ENCODE measurements around the gene OGFRL1.

DNA sequence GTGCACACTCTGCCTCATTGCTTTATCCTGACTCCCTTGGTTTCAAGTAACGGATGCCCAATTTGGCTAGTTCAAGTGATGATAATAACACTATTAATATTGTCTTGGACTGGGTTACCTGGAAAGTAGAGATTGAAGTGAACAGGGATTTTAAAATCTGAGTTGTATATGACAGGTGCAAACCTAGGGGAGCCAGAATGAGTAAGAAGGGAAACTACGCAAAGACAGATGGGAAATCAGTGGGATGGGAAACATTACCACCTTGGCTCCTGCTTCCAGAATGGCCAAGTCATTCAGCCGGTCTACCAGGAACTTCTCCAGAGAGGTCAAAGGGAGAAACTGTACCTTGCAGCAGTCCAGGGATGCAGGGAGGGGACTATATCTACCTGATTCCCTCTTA is 41.9 kb downstream of the OGFRL1 start:
- TF ChIP-seq, protein P1, sequence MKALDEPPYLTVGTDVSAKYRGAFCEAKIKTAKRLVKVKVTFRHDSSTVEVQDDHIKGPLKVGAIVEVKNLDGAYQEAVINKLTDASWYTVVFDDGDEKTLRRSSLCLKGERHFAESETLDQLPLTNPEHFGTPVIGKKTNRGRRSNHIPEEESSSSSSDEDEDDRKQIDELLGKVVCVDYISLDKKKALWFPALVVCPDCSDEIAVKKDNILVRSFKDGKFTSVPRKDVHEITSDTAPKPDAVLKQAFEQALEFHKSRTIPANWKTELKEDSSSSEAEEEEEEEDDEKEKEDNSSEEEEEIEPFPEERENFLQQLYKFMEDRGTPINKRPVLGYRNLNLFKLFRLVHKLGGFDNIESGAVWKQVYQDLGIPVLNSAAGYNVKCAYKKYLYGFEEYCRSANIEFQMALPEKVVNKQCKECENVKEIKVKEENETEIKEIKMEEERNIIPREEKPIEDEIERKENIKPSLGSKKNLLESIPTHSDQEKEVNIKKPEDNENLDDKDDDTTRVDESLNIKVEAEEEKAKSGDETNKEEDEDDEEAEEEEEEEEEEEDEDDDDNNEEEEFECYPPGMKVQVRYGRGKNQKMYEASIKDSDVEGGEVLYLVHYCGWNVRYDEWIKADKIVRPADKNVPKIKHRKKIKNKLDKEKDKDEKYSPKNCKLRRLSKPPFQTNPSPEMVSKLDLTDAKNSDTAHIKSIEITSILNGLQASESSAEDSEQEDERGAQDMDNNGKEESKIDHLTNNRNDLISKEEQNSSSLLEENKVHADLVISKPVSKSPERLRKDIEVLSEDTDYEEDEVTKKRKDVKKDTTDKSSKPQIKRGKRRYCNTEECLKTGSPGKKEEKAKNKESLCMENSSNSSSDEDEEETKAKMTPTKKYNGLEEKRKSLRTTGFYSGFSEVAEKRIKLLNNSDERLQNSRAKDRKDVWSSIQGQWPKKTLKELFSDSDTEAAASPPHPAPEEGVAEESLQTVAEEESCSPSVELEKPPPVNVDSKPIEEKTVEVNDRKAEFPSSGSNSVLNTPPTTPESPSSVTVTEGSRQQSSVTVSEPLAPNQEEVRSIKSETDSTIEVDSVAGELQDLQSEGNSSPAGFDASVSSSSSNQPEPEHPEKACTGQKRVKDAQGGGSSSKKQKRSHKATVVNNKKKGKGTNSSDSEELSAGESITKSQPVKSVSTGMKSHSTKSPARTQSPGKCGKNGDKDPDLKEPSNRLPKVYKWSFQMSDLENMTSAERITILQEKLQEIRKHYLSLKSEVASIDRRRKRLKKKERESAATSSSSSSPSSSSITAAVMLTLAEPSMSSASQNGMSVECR (CRISPR knock-in tag; IDR thresholded peaks at IDR 0.05; ENCODE audit: borderline replicate concordance), result no peak
- no peak for TF ChIP-seq JUN (CRISPR knock-in tag; IDR thresholded peaks at IDR 0.05)

Data from WTC11 (cell line).